Left ventricle myocardium superior (tissue), 1 donor: ENCODE data around the gene METTL8. TPM values are rescaled to one million over a fixed set of nuclear protein-coding genes. Genes with fewer than 3 reads are reported as not detected.
"Not testable (repeated sequence)": the region's sequence is repeated elsewhere in the genome, so short reads cannot be mapped to it uniquely, and the experiment has no call there.

Experiments used
- ATAC-seq: fragments of 200-7000 bp; cut with Tn5 transposase; one replicate; pipeline ENCODE4 v1.9.1; 2020; ENCODE audit warnings: mild to moderate bottlenecking, moderate library complexity
- DNase-seq: peaks from one replicate; pipeline ENCODE4 v3.0.0-alpha.2; 2020
- intact Hi-C: fragments of 100-400 bp; cut with micrococcal nuclease; formaldehyde crosslinking; loops from one replicate; pipeline ENCODE4 v1.11.0; 2022
- total RNA-seq: library from RNA; stranded (reverse); fragmentation: NEBNext Ultra II Directional; extraction: Animal tissue kit (Norgen Biotek cat#: 25700); gene quantifications from one replicate; pipeline ENCODE4 v1.2.1, GENCODE V29; 2021
- donor health status: DM: no; HTN: yes; CAD: no; lungs with severe emphysema.

Gene METTL8
- total RNA-seq, 1 donor from 2014 or later, result 8.2 TPM

- ATAC-seq, result no peak
- intact Hi-C loops, result no loop called here
- no peak for DNase-seq
Observed at GRCh38 chr2:171323971-171324528, 109.7 kb downstream of the METTL8 start.

DNA sequence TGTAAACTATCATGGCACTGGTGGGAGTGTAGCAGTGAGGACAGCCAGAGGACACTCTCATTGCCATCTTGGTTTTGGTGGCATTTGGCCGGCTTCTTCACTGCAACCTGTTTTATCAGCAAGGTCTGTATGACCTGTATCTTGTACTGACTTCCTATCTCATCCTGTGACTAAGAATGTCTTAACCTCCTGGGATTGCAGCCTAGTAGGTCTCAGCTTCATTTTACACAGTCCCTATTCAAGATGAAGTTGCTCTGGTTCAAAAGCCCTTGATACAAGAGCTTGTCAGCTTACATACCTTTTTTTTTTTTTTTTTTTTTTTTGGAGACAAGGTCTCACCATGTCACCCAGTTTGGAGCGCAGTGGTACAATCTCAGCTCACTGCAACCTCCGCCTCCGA is 110.9 kb downstream of the METTL8 start:
- intact Hi-C loops, result no loop called here
- no peak for ATAC-seq
- no peak for DNase-seq

GRCh38 chr2:171320731-171321130 is 113.1 kb downstream of the METTL8 start:
- DNase-seq (no peak), ATAC-seq (no peak)
- intact Hi-C loops, result no loop called here

DNA sequence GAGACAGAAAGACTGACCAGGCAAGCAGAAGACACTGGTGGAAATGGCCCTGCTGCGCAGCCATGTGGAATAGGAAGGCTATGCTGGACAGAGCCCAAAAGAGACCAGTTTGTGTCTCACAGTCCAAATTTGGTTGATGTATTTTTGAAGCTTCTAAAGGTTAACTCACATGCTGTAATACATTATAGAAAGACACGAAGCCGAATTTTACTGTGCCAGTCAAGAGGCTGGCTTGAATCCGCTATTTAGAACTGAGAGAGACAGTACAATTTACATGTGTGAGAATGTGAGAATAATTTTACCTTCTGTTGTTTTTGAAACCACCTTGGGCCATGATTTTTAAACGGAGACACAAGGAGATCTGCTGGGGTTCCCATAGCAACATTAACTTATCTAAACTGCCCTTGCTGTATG is 113.6 kb downstream of the METTL8 start:
- no peak for ATAC-seq
- DNase-seq, result no peak
- intact Hi-C loops, result no loop called here

GRCh38 chr2:171319164-171319810 is 114.5 kb downstream of the METTL8 start:
- intact Hi-C loops, result no loop called here
- ATAC-seq (no peak), DNase-seq (no peak)

GRCh38 chr2:171318463-171318934 is 115.3 kb downstream of the METTL8 start:
- intact Hi-C loops, result no loop called here
- DNase-seq (no peak), ATAC-seq (peak; percentile 63)

DNA sequence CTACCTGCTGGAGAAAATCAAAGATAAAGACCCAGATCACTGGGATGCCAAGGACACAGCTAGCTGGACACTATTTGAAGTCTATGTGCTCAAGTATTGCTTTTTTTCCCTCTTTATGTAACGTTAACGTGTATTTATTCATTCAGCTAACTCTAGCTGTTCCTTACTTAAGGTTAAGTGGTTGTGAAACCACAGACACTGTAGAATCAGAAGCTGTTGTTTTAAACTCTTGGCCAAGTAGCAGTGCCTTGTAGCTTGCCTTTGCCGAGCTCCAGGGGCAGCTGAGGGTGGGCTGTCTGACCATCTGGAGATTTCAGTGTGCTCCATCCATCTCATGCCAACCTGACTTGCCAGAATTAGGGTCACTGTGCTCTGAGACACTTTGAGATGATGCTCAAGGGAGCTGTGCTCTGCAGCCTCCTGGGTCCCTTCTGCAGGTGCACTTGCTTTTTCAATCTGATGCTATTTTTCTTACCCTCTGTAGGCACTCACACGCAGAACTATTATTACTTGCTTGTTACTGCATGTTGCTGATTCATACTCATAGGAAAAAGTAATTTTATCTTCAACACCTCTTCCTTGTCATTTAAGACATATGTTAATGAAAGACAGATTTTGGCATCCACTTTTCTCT is 116.2 kb downstream of the METTL8 start:
- intact Hi-C loops, result no loop called here
- ATAC-seq (no peak), DNase-seq (no peak)

DNA sequence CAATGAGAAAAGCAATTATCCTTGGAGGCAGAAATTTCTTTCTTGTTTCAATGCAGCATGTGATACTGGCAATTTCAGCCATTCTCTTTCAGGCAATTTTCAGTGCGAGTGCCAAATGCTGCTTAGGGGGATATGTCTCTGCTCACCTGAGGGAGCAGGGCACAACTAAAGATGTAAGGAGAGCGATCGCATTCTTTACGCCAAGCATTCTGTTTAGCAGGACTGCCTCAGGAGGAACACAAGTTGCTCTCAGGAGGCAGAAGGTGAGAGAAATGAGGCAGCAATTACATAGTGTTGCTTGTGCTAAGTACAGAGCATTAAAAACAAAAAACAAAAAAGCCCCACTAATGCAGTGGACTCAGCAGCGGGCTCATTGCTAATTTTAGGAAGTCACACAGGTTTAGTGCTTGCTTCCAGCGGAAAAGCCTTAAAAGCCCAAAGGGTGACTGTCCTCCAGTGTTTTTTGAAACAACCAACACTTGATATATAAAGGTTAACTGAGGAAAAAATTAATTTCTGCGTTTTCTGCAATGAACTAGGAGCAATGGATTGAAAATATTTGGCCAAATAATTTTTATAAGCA is 116.9 kb downstream of the METTL8 start:
- DNase-seq (no peak), ATAC-seq (no peak)
- intact Hi-C loops, result no loop called here

DNA sequence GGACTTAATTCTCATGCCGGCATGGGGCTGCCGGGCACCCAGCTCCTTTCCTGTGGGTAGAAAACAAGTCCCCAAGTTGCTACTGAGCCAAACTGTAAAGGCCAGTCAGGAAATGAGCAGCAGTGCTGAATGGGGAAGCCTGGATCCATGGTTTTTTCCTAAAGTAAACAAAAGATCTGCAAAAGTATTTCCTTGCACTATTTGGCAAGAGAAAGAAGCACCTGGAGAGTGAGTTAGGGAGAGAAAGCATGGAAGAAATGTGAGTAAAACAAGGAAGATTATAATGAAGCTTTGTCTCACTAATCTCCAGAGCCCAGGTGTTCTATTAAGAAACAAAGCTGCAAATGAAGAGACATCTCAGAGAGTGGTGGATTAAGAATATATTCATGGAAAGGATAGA is 117.6 kb downstream of the METTL8 start:
- ATAC-seq, result no peak
- intact Hi-C loops, result no loop called here
- no peak for DNase-seq

DNA sequence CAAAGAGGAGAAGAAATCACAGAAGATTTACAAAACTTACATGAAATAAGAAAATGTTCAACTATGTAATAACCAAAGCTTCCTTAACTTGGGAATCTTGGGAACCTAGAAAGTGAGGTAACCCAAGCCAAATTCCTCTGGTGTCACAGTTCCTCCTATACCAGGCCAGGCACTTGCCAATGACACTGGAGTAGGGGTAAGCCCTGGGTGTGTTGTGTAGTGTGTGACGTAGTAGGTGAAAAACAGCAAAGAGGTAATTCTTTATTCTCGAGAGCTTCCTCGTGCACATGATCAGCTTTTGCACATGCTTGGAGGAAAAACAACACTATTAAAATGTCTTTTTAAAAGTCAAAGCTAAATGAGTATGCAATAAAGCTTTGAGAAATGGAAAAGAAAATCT is 118.0 kb downstream of the METTL8 start:
- ATAC-seq (no peak), DNase-seq (no peak)
- intact Hi-C loops, result no loop called here

DNA sequence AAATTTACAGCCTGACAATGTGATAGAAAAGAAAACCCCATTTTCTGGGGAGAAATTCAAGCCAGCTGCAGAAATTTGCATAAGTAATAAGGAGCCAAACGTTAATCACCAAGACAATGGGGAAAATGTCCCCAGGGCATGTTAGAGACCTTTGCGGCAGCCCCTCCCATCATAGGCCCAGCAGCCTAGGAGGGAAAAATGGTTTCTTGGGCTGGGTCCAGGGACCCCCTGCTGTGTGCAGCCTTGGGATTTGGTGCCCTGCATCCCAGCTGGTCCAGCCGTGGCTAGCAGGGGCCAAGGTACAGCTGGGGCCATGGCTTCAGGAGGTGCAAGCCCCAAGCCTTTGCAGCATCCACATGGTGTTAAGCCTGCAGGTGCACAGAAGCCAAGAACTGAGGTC is 121.6 kb downstream of the METTL8 start:
- intact Hi-C loops, DNase-seq, ATAC-seq: not testable (repeated sequence)

DNA sequence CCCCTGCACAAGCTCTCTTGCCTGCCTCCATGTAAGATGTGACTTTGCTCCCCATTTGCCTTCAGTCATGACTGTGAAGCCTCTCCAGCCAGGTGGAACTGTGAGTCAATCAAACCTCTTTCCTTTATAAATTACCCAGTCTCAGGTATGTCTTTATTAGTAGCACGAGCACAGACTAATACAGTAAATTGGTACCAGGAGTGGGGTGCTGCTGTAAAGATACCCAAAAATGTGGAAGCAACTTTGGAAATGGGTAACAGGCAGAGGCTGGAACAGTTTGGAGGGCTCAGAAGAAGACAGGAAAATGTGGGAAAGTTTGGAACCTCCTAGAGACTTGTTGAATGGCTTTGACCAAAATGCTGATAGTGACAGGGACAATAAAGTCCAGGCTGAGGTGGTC is 122.2 kb downstream of the METTL8 start:
- DNase-seq, ATAC-seq, intact Hi-C loops: not testable (repeated sequence)

DNA sequence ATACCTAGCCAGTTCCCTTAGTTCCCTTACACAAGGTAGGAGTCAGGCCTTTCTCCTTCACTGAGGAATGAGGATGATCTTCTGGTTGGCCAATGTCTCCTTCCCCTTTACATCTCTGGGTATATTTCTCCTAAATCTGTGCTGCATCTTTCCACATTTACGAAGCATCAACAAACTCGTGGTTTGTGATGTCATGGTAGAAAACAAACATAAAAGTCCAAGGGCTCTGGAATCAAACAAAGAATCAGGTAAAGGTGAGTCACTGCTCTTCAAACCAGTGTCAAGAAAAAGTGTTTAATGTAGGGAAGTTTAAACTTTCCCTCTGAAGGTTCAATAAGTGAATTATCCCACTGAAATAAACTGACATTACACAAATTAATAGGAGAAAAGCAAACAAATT is 122.9 kb downstream of the METTL8 start:
- intact Hi-C loops, result no loop called here
- no peak for ATAC-seq
- no peak for DNase-seq

DNA sequence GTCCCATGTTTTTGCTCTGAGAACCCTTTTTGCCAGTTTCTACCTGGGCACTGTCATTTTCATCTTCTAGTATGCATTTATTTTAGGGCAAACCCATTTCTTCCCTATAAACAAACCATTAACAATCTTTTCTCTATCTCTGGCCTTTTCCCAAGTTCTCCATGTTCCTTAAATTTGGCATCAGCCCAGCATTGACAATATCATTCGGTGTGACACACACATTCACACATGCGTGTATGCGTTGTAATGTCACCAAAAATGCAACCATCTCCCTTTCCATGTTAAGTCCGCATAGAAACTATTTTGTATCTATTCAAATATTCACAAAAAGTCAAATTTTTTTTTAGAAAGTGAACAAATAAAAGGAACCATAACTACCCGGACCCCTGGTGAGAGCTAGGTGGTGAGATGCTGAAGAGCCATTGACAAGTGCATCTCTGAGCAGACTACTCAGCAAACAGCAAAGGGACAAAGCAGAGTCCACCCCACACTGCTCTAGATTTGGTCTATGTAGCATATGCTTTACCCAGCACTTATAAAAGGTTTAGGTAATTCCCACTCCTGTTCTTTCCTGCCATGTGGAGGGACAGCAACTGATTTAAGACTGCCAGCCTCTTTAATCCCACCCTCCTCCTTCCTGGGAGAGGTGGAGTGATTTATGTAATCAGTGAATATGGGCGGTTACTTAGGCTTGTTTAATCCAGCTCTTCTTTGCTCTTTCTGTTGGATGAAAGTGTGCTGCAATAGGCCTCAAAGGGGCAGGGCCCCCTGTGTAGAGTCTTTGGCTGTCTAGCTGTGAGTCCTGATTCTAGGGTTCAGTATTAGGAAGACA is 124.1 kb downstream of the METTL8 start:
- DNase-seq (no peak), ATAC-seq (no peak)
- intact Hi-C loops, result no loop called here

DNA sequence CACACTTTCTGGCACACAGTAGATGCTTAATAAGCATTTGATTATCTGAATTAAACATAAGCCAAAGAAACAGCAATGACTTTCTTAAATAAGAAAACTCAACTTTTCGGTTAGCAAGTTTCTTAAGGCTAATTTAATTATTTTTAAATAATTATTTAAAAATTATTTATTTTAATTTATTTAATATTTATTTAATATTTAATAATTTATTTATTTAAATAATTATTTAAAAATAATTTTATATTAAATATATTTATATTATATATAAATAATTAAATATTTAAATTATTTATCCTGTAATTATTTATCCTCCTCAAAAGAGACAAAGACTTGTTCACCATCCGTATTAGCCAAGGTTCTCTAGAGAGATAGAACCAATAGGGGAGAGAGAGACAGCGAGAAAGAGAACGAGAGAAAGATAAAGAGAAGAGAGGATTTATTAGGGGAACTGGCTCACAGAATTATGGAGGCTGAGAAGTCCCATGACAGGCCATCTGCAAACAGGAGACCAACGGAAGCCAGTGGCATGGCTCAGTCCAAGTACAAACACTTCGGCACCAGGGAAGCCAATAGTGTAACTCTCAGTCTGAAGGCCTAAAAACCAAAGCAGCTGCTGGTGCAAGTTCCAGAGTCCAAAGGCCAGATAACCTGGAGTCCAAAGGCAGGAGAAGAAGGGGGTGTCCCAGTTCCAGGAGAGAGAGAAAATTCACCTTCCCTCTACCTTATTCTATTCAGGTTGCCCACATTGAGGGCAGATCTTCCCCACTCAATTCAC is 125.3 kb downstream of the METTL8 start:
- DNase-seq, result no peak
- no peak for ATAC-seq
- intact Hi-C loops, result no loop called here

DNA sequence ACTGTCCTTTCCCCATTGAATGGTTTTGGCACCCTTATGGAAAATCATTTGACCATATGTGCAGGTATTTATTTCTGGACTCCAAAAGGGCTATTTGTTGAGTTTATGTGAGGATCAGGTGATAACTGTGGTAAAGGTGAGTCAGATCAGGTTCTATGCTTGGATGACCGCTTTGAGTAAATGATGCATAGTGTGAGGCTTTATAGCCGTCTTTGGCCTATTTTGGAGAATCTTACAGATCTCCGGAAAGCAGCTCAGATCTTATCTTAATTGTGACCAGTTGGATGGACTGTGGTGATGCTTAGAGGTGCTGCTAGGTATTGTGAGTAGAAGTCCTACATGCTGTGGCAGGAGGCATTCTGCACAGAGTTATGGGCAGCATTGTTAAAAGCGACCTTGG is 126.2 kb downstream of the METTL8 start:
- intact Hi-C loops, result no loop called here
- DNase-seq (no peak), ATAC-seq (no peak)

- ATAC-seq, result no peak
- intact Hi-C loops, result no loop called here
Observed at GRCh38 chr2:171297956-171298355, 135.8 kb downstream of the METTL8 start.

GRCh38 chr2:171294608-171295007 is 139.2 kb downstream of the METTL8 start:
- DNase-seq, result no peak
- intact Hi-C loops, result no loop called here
- ATAC-seq, result no peak

More at GRCh38 chr2:171297956-171298355, 135.8 kb downstream of the METTL8 start:
- DNase-seq, result no peak

- intact Hi-C loops, result no loop called here
- no peak for DNase-seq
- ATAC-seq, result no peak
Observed at GRCh38 chr2:171293661-171294060, 140.1 kb downstream of the METTL8 start.
